Measurements from ENCODE around the gene TNK1. TPM values are rescaled to one million over a fixed set of nuclear protein-coding genes. Genes with fewer than 3 reads are reported as not detected.
"Not testable (repeated sequence)": the region's sequence is repeated elsewhere in the genome, so short reads cannot be mapped to it uniquely, and the experiment has no call there.

The TNK1 gene
- total RNA-seq, 4 donors from 2014 or later, result 19.8 to 54.4 (median 44.4) TPM

DNA sequence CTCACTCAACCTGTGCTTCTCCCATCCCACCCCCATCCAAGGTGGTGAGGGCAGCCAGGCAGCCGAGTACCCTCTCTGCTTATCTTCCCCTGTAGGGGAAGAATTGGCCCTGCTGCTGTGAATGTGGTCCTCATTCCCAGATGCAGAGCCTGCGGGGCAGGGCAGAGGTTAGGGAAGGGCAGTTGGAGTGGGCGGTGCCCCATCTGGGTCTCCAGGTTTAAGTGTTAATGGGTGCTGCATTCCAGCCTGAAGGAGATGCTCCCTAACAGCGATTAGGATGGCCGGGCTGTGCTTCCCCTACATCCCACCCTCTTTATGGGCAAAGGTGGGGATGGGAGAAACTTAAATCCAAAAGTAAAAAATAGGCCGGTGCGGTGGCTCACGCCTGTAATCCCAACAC is 13.8 kb upstream of the TNK1 start:
- no peak for DNase-seq
- no peaks in the 10 kb centered on the region for H3K4me1 ChIP-seq
- no peaks in the 10 kb centered on the region for H3K9me3 ChIP-seq
- no peaks in the 10 kb centered on the region for H3K27me3 ChIP-seq
- no peak overlapping the region for H3K27ac ChIP-seq
- no peaks in the 10 kb centered on the region for H3K36me3 ChIP-seq
- H3K4me3 ChIP-seq, result no peak overlapping the region
- TF ChIP-seq CTCF (IDR thresholded peaks at IDR 0.05) (no peak), POLR2A (IDR thresholded peaks at IDR 0.05) (no peak)

GRCh38 chr17:7367918-7368598 is 12.8 kb upstream of the TNK1 start:
- no peak overlapping the region for H3K4me3 ChIP-seq
- DNase-seq, result no peak
- H3K27ac ChIP-seq, result no peak overlapping the region
- H3K36me3 ChIP-seq, result no peaks in the 10 kb centered on the region
- H3K9me3 ChIP-seq, result no peaks in the 10 kb centered on the region
- H3K4me1 ChIP-seq, result no peaks in the 10 kb centered on the region
- no peaks in the 10 kb centered on the region for H3K27me3 ChIP-seq
- TF ChIP-seq POLR2A (IDR thresholded peaks at IDR 0.05), result no peak
- no peak for TF ChIP-seq CTCF (IDR thresholded peaks at IDR 0.05)

DNA sequence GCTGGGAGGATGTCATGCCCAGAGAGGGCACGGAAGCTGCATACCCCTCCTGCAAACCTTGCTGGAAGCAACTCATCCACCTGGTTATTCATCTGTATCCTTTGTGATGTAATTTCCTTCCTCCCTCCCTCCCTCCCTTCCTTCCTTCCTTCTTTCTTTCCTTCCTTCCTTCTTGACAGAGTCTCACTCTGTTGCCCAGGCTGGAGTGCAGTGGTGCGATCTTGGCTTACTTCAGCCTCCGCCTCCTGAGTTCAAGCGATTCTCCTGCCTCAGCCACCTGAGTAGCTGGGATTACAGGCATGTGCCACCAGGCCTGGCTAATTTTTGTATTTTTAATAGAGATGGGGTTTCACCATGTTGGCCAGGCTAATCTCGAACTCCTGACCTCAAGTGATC is 12.3 kb upstream of the TNK1 start:
- not testable (repeated sequence) for H3K9me3 ChIP-seq, DNase-seq, H3K4me1 ChIP-seq, H3K4me3 ChIP-seq, H3K27me3 ChIP-seq, H3K36me3 ChIP-seq, H3K27ac ChIP-seq

- Histone ChIP-seq H3K4me1 (no peaks in the 10 kb centered on the region), H3K27me3 (no peaks in the 10 kb centered on the region), H3K27ac (no peak overlapping the region), H3K4me3 (no peak overlapping the region), H3K36me3 (no peaks in the 10 kb centered on the region), H3K9me3 (no peaks in the 10 kb centered on the region)
- no peak for TF ChIP-seq CTCF (IDR thresholded peaks at IDR 0.05)
- TF ChIP-seq POLR2A (IDR thresholded peaks at IDR 0.05), result no peak
- DNase-seq, result no peak
Observed at GRCh38 chr17:7369825-7370224, 11.1 kb upstream of the TNK1 start.

GRCh38 chr17:7370853-7371252 is 10.0 kb upstream of the TNK1 start:
- Histone ChIP-seq H3K36me3 (no peaks in the 10 kb centered on the region), H3K4me3 (no peak overlapping the region)

DNA sequence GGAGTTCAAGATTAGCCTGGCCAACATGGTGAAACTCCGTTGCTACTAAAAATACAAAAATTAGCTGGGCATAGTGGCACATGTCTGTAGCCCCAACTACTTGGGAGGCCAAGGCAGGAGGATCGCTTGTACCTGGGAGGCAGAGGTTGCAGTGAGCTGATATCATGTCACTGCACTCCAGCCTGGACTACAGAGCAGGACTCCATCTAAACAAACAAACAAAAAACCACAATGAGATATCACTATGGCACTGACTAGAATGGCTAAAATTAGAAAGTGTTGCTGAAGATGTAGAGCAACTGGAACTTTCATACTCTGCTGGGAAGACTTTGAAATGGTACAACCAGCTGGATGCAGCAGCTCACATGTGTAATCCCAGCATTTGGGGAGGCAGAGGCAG is 6.5 kb upstream of the TNK1 start:
- no peak overlapping the region for H3K4me3 ChIP-seq
- no peak for TF ChIP-seq CTCF (IDR thresholded peaks at IDR 0.05)
- TF ChIP-seq POLR2A (IDR thresholded peaks at IDR 0.05), result no peak
- no peaks in the 10 kb centered on the region for H3K27me3 ChIP-seq
- H3K27ac ChIP-seq, result no peak overlapping the region
- DNase-seq, result no peak
- no peaks in the 10 kb centered on the region for H3K36me3 ChIP-seq
- no peaks in the 10 kb centered on the region for H3K4me1 ChIP-seq
- H3K9me3 ChIP-seq, result no peaks in the 10 kb centered on the region

More at GRCh38 chr17:7370853-7371252, 10.0 kb upstream of the TNK1 start:
- no peak overlapping the region for H3K27ac ChIP-seq
- TF ChIP-seq POLR2A (IDR thresholded peaks at IDR 0.05) (no peak), CTCF (IDR thresholded peaks at IDR 0.05) (no peak)
- no peaks in the 10 kb centered on the region for H3K9me3 ChIP-seq
- H3K27me3 ChIP-seq, result no peaks in the 10 kb centered on the region
- no peaks in the 10 kb centered on the region for H3K4me1 ChIP-seq
- no peak for DNase-seq
